SK-N-SH (cell line): Measurements from ENCODE around the gene SAMD8.

ENCODE experiments used
- CTCF ChIP-seq: fragments of 200-600 bp; sonication (generic); IDR thresholded peaks from 2 replicates; pipeline ENCODE4 v1.6.1; 2017; ENCODE audit warnings: antibody characterized with exemption, mild to moderate bottlenecking, moderate library complexity
- JUND ChIP-seq: IDR thresholded peaks from 2 replicates; pipeline ENCODE4 v1.4.0; 2012
- TF ChIP-seq, protein P1 (sequence below): IDR thresholded peaks from 2 replicates; pipeline ENCODE4 v1.4.0; 2012; ENCODE audit warnings: low read depth, borderline replicate concordance

DNA sequence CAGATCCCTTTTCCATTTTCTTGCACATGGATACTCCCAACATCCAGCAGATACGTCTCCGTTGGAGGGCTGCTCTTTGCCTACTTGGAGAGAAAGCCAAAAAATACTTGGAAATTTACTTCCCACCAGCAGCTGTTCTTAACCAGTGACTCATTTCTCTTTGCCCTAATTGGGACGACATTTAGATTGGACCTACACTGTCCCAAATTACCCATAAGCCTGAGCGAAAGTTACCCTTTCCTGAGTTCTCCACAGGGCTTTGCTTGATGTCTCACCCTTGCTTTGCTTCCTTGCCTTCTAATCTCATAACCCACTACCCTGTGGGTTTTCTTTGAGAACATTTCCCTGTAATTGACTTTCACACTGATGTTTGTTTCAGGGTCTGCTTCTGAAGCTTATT lies 48.1 kb downstream of the SAMD8 start:
- TF ChIP-seq JUND (no peak), CTCF (no peak)
- TF ChIP-seq, protein P1, sequence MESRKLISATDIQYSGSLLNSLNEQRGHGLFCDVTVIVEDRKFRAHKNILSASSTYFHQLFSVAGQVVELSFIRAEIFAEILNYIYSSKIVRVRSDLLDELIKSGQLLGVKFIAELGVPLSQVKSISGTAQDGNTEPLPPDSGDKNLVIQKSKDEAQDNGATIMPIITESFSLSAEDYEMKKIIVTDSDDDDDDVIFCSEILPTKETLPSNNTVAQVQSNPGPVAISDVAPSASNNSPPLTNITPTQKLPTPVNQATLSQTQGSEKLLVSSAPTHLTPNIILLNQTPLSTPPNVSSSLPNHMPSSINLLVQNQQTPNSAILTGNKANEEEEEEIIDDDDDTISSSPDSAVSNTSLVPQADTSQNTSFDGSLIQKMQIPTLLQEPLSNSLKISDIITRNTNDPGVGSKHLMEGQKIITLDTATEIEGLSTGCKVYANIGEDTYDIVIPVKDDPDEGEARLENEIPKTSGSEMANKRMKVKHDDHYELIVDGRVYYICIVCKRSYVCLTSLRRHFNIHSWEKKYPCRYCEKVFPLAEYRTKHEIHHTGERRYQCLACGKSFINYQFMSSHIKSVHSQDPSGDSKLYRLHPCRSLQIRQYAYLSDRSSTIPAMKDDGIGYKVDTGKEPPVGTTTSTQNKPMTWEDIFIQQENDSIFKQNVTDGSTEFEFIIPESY: no peak
